Activated CD4-positive, alpha-beta T cell treated with anti-CD3 and anti-CD28 coated beads, Interleukin-2, amount 10 ng/mL, durations not matched to agents 7 days and 5 days (primary cell): ENCODE measurements around the gene SMAD3. TPM values are rescaled to one million over a fixed set of nuclear protein-coding genes. Genes with fewer than 3 reads are reported as not detected.

Experiments used
- CTCF ChIA-PET: fragments of 350-600 bp; sonication (Branson Sonifier 250); formaldehyde crosslinking; loops from one replicate; lab custom pipeline; 2021; ENCODE audit warnings: antibody characterized with exemption; lab: Charles Lee
- POLR2A ChIA-PET: fragments of 350-600 bp; sonication (Branson Sonifier 250); formaldehyde crosslinking; loops from one replicate; lab custom pipeline; 2021; ENCODE audit warnings: antibody characterized with exemption; lab: Charles Lee
- DNase-seq: peaks from one replicate; pipeline ENCODE4 v3.0.0-alpha.2; 2020
- H3K27ac Mint-ChIP-seq: one replicate; pipeline ENCODE4 v1.8.0; 2021; ENCODE audit warnings: mild to moderate bottlenecking, moderate library complexity, mixed read lengths
- H3K27me3 Mint-ChIP-seq: one replicate; pipeline ENCODE4 v1.8.0; 2021; ENCODE audit warnings: mixed read lengths
- H3K36me3 Mint-ChIP-seq: one replicate; pipeline ENCODE4 v1.8.0; 2021; ENCODE audit warnings: low read depth, mixed read lengths
- H3K4me1 Mint-ChIP-seq: one replicate; pipeline ENCODE4 v1.8.0; 2021; ENCODE audit warnings: mixed read lengths
- H3K4me3 Mint-ChIP-seq: one replicate; pipeline ENCODE4 v1.8.0; 2021; ENCODE audit warnings: mild to moderate bottlenecking, moderate library complexity, mixed read lengths
- H3K9me3 Mint-ChIP-seq: one replicate; pipeline ENCODE4 v1.8.0; 2021; ENCODE audit warnings: mixed read lengths
- total RNA-seq, 2 experiments: library from RNA; stranded (reverse); gene quantifications; one replicate each; pipeline ENCODE4 v1.2.3, GENCODE V29; 2021

Gene SMAD3
- total RNA-seq, 2 experiments from 2014 or later, result 81.6 to 83.9 TPM

DNA sequence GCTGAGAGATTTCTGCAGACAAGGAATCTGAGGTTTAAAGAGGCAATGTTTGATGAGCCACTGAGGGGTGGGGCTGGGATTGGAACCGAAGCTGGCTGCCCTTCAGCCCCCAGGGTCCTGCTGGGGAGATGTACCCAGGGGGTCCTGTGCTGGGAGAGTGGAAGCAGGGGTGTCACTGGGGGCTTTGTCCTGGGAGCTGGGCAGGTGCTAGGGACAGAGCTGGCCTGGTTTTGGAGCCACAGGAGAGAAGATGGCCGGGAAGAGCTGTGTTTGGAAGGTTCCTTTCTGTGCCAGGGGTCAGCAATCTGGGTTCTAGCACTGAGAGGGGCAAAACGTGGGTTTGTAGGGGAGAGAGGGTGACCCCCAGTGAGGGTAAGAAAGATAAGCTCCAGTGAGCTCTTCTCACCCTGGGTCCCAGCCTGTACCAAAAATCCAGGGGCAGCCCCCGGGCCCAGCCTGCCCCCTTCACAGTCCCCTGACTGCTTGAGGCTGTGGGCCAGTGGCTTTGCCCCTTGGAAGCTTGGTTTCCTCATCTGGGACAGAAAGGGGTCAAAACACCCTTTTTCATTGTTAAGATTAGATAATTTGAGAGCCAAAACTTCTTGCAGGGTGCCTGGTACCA lies 69.6 kb downstream of the SMAD3 start:
- no peak for DNase-seq

DNA sequence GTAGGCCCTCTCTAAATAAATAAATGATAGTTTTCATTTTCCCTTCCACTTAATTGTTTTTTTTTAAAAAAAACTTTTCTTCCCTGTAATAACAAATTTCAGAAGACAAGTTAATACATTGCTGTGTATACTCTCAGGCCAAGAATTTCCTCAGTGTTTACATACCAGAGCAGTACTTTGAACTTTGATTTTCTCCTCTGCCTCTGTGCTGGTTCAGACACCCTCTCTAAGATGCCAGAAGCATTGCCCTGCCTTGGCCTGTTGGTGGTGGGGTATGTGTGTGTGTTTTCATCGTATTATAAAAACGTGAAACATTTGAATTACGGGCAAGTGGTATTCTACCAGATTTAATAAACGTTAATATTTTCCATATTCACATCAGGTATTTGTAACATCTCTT lies 70.1 kb downstream of the SMAD3 start:
- no peak for DNase-seq
- H3K4me3 Mint-ChIP-seq, result no peak overlapping the region
- H3K9me3 Mint-ChIP-seq, result no peaks in the 10 kb centered on the region
- H3K27ac Mint-ChIP-seq, result peak overlapping the region; percentile 88
- POLR2A ChIA-PET, result interaction anchor here (0.6 to 1.8 kb wide), 3 partner anchors 12 to 70 kb away, joined by 3 to 6 read pairs (median 3); partner anchors contain the start of gene SMAD3
- H3K27me3 Mint-ChIP-seq, result no peaks in the 10 kb centered on the region
- CTCF ChIA-PET, result interaction anchor here (0.6 to 3.7 kb wide), 7 partner anchors 11 to 1375 kb away, joined by 3 to 19 read pairs (median 6); no protein-coding TSS in a partner anchor
- H3K36me3 Mint-ChIP-seq, result peaks cover 46% of the 10 kb centered on the region
- peaks cover 98% of the 10 kb centered on the region for H3K4me1 Mint-ChIP-seq

More for the DNA sequence above, 69.6 kb downstream of the SMAD3 start:
- ChIA-PET POLR2A (interaction anchor here (0.6 to 1.8 kb wide), 2 partner anchors 12 to 69 kb away, joined by 3 to 6 read pairs; partner anchors contain the start of gene SMAD3), CTCF (interaction anchor here (0.6 to 3.7 kb wide), 9 partner anchors 8 to 273 kb away, joined by 3 to 19 read pairs (median 6); no protein-coding TSS in a partner anchor)
- Mint-ChIP-seq H3K27me3 (no peaks in the 10 kb centered on the region), H3K9me3 (no peaks in the 10 kb centered on the region), H3K27ac (peak overlapping the region; percentile 88), H3K4me3 (peak overlapping the region; percentile 75), H3K4me1 (peaks cover 98% of the 10 kb centered on the region), H3K36me3 (peaks cover 47% of the 10 kb centered on the region)

DNA sequence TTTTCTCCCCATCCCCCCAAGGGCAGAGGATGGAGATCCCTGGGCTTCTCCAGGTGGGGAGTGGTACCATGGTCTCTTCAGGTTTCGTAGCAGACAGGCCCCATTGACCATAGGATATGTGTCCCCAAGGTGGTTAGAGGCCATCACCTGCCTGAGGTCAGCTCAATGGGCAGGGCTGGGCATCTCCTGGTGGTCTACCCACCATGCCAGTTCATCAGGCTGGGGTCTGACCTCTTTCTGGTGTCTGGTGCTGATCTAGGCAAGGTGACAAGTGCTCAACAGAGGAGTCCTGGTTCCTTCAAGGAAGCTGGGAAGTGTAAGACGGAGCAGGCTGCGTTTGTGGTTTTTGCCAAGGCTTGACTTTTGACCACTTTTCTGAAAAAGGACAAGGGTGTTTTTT lies 71.4 kb downstream of the SMAD3 start:
- Mint-ChIP-seq H3K9me3 (no peaks in the 10 kb centered on the region), H3K4me1 (peaks cover 96% of the 10 kb centered on the region), H3K27me3 (no peaks in the 10 kb centered on the region), H3K36me3 (peaks cover 45% of the 10 kb centered on the region), H3K4me3 (no peak overlapping the region), H3K27ac (peak overlapping the region; percentile 80)
- POLR2A ChIA-PET, result no interaction called here
- DNase-seq, result no peak
- CTCF ChIA-PET, result interaction anchor here (0.7 to 3.7 kb wide), 4 partner anchors 10 to 48 kb away, joined by 3 to 19 read pairs (median 3); no protein-coding TSS in a partner anchor

DNA sequence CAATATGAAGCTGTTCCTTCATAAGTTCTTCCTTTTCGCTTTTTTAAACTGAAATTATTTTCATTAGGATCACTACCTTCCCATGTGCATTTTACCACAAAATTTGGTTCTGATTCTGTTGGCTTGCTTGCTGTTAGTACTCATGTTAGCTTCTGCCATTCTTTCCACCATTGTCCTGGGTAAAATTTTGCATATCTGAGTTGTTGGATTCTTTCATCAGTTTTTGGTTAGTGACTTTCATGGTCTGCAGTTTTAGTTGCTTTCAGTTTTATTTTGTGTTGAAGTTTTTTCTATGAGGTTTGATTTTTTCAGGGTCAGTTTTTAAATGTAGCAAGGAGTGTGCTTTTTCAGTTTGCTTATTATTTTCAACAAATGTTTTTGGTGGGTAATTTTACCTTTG lies 71.9 kb downstream of the SMAD3 start:
- peak overlapping the region; percentile 25 for H3K4me3 Mint-ChIP-seq
- ChIA-PET POLR2A (interaction anchor here (0.6 kb wide), 1 partner anchor 1550 kb away, joined by 3 read pairs; no protein-coding TSS in a partner anchor), CTCF (interaction anchor here (0.7 to 3.7 kb wide), 3 partner anchors 11 to 49 kb away, joined by 3 to 19 read pairs (median 3); no protein-coding TSS in a partner anchor)
- H3K9me3 Mint-ChIP-seq, result no peaks in the 10 kb centered on the region
- H3K27me3 Mint-ChIP-seq, result no peaks in the 10 kb centered on the region
- peaks cover 49% of the 10 kb centered on the region for H3K36me3 Mint-ChIP-seq
- no peak for DNase-seq
- peaks cover 96% of the 10 kb centered on the region for H3K4me1 Mint-ChIP-seq
- H3K27ac Mint-ChIP-seq, result peak overlapping the region; percentile 80

DNA sequence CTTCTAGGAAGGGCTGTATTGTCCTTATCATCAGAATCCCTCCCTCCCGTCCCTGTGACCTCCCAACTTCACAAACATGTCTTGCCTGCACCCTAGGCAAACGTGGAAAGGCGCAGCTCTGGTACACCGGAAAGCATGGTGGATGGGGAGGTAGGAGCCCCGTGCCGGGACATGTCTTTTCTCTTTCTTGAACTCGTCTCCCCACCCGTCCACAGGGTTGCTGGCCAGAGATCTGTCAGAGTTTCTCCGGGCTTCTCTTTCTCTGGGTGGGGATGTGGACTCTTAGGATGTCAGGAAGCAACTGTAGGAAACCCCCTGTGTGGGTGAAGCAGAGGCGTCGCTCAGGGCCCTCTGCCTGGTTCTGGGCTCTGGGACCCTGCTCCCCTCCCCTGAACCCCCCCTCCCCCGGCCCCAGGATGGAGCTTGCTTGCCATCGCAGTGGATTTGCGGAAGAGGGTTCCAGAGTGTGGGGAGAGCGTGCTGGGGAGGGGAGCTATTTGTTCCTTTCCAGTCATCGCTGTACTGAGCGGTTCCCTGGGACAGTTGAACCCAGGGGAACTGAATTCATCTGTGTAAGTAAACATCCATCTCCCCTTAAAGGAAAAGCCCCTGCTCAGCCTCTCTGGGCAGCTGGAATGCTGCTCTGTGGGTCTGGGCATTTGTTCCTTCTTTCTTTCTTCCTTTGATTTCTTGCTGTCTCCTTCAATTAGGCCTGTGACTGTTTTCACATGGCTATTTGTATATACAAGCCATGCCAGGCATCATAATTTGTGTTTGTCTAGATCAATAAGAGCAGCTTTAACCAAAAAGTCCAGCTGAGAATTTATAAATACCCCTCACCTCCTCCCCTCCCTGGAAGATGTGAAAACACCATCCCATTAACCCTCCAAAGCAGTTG lies 72.8 kb downstream of the SMAD3 start:
- CTCF ChIA-PET, result interaction anchor here (1.1 to 2.1 kb wide), 2 partner anchors 10 to 54 kb away, joined by 4 to 5 read pairs; no protein-coding TSS in a partner anchor
- H3K4me1 Mint-ChIP-seq, result peaks cover 96% of the 10 kb centered on the region
- H3K27ac Mint-ChIP-seq, result peak overlapping the region; percentile 56
- H3K4me3 Mint-ChIP-seq, result no peak overlapping the region
- H3K9me3 Mint-ChIP-seq, result no peaks in the 10 kb centered on the region
- no peak for DNase-seq
- POLR2A ChIA-PET, result interaction anchor here (0.6 kb wide), 1 partner anchor 1551 kb away, joined by 3 read pairs; no protein-coding TSS in a partner anchor
- H3K27me3 Mint-ChIP-seq, result no peaks in the 10 kb centered on the region
- peaks cover 48% of the 10 kb centered on the region for H3K36me3 Mint-ChIP-seq

DNA sequence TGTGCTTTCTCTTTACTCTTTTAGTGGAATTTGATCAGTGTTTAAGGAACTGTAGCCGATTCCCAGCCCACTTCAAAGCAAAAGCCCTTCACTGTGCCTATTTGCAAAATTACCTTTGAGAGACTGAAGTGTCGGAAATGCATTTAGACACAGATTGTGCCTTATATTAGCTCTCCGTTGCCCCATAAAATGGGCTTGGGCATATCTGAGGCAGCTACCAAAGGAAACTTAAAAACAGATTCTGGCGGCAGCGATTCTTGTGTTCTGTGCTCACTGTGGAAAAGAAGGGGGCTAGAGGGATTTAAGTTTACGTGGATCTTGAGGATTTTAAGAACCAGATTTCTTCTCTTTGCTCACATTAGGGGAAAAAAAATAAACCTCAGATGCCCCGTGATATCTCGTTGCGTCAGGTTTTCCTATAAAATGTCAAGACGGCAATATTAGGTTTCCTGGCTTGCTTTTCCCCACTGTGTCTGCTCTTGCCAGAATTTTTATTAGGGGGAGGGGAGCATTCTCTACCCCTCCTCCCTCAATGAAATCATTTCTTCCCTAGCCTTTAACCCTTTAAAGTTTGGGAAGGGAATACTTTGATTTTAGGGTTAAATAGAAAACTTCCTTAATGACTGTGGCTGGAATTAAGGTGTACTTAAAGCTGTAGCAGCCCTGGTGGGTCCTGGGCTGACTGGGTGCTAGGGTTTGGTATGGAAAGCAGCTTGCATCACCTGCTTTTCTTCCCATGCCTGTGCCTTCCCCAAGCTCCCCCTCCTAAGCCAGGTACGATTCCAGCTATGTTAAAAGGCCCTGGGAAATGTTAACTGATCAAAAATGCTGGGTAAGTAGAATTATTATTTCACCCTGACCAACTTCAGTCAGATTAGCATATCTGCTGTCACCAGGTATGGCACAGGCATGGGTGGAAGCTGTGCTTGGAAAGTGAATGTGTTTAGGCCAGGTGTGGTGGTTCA lies 73.8 kb downstream of the SMAD3 start:
- H3K36me3 Mint-ChIP-seq, result peaks cover 48% of the 10 kb centered on the region
- H3K9me3 Mint-ChIP-seq, result no peaks in the 10 kb centered on the region
- no peaks in the 10 kb centered on the region for H3K27me3 Mint-ChIP-seq
- POLR2A ChIA-PET, result no interaction called here
- CTCF ChIA-PET, result interaction anchor here (1.1 to 2.7 kb wide), 3 partner anchors 9 to 55 kb away, joined by 4 to 13 read pairs (median 5); no protein-coding TSS in a partner anchor
- H3K4me3 Mint-ChIP-seq, result no peak overlapping the region
- no peak for DNase-seq
- no peak overlapping the region for H3K27ac Mint-ChIP-seq
- peaks cover 96% of the 10 kb centered on the region for H3K4me1 Mint-ChIP-seq

DNA sequence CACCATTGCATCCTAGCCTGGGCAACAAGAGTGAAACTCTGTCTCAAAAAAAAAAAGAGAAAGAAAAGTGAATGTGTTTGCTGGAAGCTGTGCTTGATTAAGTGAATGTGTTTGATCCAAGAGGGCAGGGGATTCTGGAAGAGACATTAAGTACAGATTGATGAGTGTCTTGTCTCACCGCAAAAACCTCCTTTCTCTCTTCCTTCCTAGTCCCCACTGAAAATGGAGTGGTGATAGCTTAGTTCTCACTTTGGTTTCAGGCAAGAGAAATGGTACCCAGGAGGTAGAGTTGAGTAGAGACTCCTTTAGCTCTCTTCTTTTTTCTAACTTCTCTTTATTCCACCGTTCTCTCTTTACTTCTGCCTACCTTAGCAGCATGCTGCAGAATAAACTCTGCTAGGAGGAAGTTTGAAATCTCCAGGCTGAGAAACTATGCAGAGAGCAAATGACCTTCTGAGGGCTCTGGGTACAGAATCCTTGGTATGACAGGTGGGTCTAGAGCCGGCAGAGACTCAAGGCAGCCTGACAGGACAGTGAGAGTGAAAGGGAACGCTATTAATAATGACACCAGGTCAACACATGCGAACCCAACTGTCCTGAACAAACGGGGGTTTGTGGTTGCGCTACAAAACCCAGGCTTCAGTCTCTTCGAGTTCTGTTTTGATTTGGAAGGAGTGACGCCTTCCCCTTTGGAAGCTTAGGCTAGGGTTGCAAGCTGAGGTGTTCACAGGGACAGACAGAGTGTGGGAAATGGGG lies 74.9 kb downstream of the SMAD3 start:
- H3K36me3 Mint-ChIP-seq, result peaks cover 50% of the 10 kb centered on the region
- H3K4me3 Mint-ChIP-seq, result no peak overlapping the region
- peak overlapping the region; percentile 60 for H3K27ac Mint-ChIP-seq
- H3K27me3 Mint-ChIP-seq, result no peaks in the 10 kb centered on the region
- DNase-seq, result no peak
- CTCF ChIA-PET, result interaction anchor here (1.3 to 2.7 kb wide), 3 partner anchors 8 to 11 kb away, joined by 5 to 13 read pairs (median 5); no protein-coding TSS in a partner anchor
- peaks cover 95% of the 10 kb centered on the region for H3K4me1 Mint-ChIP-seq
- POLR2A ChIA-PET, result no interaction called here
- no peaks in the 10 kb centered on the region for H3K9me3 Mint-ChIP-seq

DNA sequence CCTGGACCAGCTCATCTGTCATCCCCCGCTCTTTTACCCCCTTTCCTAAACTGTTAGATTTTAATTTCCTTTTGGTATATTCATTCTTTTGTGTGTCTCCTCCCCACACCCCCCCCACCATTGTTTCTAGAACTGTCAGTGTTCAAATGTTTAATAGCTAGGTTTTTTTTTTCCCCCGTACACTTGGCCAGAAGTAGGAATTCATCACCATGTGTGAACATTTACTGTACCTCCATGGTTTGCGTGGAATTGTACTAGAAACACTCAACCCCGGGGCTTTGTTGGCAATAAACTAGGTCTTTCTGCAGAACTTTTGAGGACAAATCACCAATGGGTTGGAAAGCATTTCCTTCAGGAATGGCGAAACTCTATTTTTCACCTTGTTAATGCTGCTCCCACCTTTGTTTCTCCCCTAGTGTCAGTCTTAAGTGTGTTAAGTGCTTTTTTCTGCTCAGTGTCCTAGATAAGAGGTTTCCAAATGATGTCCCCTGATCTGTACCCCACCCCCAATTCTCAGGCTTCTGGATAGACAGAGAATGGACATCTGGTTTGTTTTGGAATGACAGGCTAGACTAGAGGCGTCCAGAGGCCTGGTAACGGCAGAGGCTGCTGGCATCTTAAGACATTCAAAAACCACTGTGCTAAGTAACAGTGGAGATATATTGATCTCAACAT lies 76.8 kb downstream of the SMAD3 start:
- Mint-ChIP-seq H3K9me3 (no peaks in the 10 kb centered on the region), H3K4me1 (peaks cover 95% of the 10 kb centered on the region), H3K36me3 (peaks cover 39% of the 10 kb centered on the region), H3K4me3 (no peak overlapping the region), H3K27ac (peak overlapping the region; percentile 20), H3K27me3 (no peaks in the 10 kb centered on the region)
- ChIA-PET CTCF (interaction anchor here (0.8 to 2.7 kb wide), 6 partner anchors 8 to 194 kb away, joined by 3 to 13 read pairs (median 4); no protein-coding TSS in a partner anchor), POLR2A (no interaction called here)
- DNase-seq, result no peak

DNA sequence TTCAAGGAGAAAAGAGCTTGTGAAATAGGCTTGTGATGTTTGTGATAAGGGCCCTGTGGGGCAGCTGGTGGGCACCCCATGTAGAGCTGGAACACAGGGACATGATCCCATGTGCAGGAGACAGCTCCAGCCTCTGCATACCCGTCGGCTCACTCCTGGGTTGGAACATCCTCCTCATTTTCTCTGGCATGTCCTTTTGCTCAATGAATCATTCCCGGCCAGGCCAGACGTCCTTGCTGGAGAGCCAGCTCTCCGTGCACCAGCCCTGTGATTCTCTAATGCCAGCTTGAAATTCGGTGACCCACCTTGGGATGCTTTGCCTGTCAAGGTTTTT lies 77.3 kb downstream of the SMAD3 start:
- no peak for DNase-seq
- H3K27ac Mint-ChIP-seq, result no peak overlapping the region
- ChIA-PET POLR2A (no interaction called here), CTCF (interaction anchor here (1.1 to 1.4 kb wide), 2 partner anchors 8 to 22 kb away, joined by 3 to 8 read pairs; no protein-coding TSS in a partner anchor)
- peaks cover 95% of the 10 kb centered on the region for H3K4me1 Mint-ChIP-seq
- peaks cover 36% of the 10 kb centered on the region for H3K36me3 Mint-ChIP-seq
- H3K27me3 Mint-ChIP-seq, result no peaks in the 10 kb centered on the region
- H3K4me3 Mint-ChIP-seq, result no peak overlapping the region
- H3K9me3 Mint-ChIP-seq, result no peaks in the 10 kb centered on the region

DNA sequence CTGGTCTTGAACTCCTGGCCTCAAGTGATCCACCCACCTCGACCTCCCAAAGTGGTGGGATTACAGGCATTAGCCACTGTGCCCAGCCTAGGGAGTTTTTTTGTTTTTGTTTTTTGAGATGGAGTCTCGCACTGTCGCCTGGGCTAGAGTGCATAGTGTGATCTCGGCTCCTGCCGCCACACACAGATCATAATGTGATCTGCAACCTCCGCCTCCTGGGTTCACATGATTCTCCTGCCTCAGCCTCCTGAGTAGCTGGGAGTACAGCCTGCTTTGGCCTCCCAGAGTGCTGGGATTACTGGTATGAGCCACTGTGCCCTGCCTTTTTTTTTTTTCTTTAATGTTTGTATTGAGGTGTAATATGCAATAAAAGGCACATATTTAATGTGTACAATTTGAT lies 78.2 kb downstream of the SMAD3 start:
- H3K27ac Mint-ChIP-seq, result peak overlapping the region; percentile 46
- DNase-seq, result no peak
- no peaks in the 10 kb centered on the region for H3K27me3 Mint-ChIP-seq
- POLR2A ChIA-PET, result no interaction called here
- peaks cover 35% of the 10 kb centered on the region for H3K36me3 Mint-ChIP-seq
- no peaks in the 10 kb centered on the region for H3K9me3 Mint-ChIP-seq
- no peak overlapping the region for H3K4me3 Mint-ChIP-seq
- CTCF ChIA-PET, result interaction anchor here (1.1 to 1.4 kb wide), 2 partner anchors 9 to 23 kb away, joined by 3 to 8 read pairs; no protein-coding TSS in a partner anchor
- H3K4me1 Mint-ChIP-seq, result peaks cover 97% of the 10 kb centered on the region
